Activated CD8-positive, alpha-beta memory T cell treated with anti-CD3 and anti-CD28 coated beads, Interleukin-2, amount 10 ng/mL, durations not matched to agents 7 days and 5 days (primary cell): ENCODE measurements around the gene ANP32A. TPM values are rescaled to one million over a fixed set of nuclear protein-coding genes. Genes with fewer than 3 reads are reported as not detected.

Source experiments
- ATAC-seq: fragments of 150-1000 bp; cut with Tn5 transposase; one replicate; pipeline ENCODE4 v1.10.0; 2021; ENCODE audit warnings: moderate library complexity
- CTCF ChIA-PET: fragments of 350-600 bp; sonication (Branson Sonifier 250); formaldehyde crosslinking; loops from one replicate; lab custom pipeline; 2021; ENCODE audit warnings: antibody characterized with exemption; lab: Charles Lee
- DNase-seq: peaks from one replicate; pipeline ENCODE4 v3.0.0-alpha.2; 2020
- H3K27ac Mint-ChIP-seq: one replicate; pipeline ENCODE4 v1.8.0; 2021; ENCODE audit warnings: mild to moderate bottlenecking, mixed read lengths
- H3K27me3 Mint-ChIP-seq: one replicate; pipeline ENCODE4 v1.8.0; 2021; ENCODE audit warnings: mixed read lengths
- H3K36me3 Mint-ChIP-seq: one replicate; pipeline ENCODE4 v1.8.0; 2021; ENCODE audit warnings: mild to moderate bottlenecking, mixed read lengths
- H3K4me1 Mint-ChIP-seq: one replicate; pipeline ENCODE4 v1.8.0; 2021; ENCODE audit warnings: mixed read lengths
- H3K4me3 Mint-ChIP-seq: one replicate; pipeline ENCODE4 v1.8.0; 2021; ENCODE audit warnings: mild to moderate bottlenecking, moderate library complexity, mixed read lengths
- H3K9me3 Mint-ChIP-seq: one replicate; pipeline ENCODE4 v1.8.0; 2022; ENCODE audit warnings: low read depth, mixed read lengths
- total RNA-seq, 2 experiments: library from RNA; stranded (reverse); gene quantifications; one replicate each; pipeline ENCODE4 v1.2.3, GENCODE V29; 2021

ANP32A gene
- total RNA-seq, 2 experiments from 2014 or later = 196 to 320 TPM

DNA sequence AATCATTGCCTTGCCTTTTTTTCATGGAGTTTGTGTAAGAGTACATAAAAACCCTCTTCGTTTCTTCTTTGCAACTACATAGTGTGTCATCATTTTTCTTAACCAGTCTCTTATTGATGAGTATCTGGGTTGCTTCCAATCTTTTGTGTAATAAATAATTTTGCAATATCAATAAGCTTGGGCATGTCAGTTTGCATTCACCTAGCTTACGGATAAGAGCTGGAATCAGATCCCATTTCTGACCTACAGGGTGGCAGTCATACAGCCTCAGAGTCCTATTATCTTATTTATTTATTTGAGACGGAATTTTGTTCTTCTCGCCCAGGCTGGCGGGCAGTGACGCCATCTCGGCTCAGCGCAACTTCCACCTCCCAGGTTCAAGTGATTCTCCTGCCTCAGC, 18.3 kb downstream of the ANP32A start:
- no peak for ATAC-seq
- Mint-ChIP-seq H3K4me1 (peaks cover 73% of the 10 kb centered on the region), H3K4me3 (no peak overlapping the region), H3K9me3 (no peaks in the 10 kb centered on the region), H3K27ac (no peak overlapping the region), H3K27me3 (no peaks in the 10 kb centered on the region), H3K36me3 (peaks cover 17% of the 10 kb centered on the region)
- no peak for DNase-seq
- CTCF ChIA-PET = no interaction called here

GRCh38 chr15:68801572-68802148, 19.0 kb downstream of the ANP32A start:
- CTCF ChIA-PET = no interaction called here
- Mint-ChIP-seq H3K4me3 (no peak overlapping the region), H3K4me1 (peaks cover 75% of the 10 kb centered on the region), H3K27ac (no peak overlapping the region), H3K36me3 (peaks cover 14% of the 10 kb centered on the region), H3K9me3 (no peaks in the 10 kb centered on the region), H3K27me3 (no peaks in the 10 kb centered on the region)
- DNase-seq (no peak), ATAC-seq (no peak)

- Mint-ChIP-seq H3K27ac (no peak overlapping the region), H3K9me3 (no peaks in the 10 kb centered on the region), H3K27me3 (no peaks in the 10 kb centered on the region), H3K4me3 (no peak overlapping the region), H3K36me3 (peaks cover 14% of the 10 kb centered on the region), H3K4me1 (peaks cover 77% of the 10 kb centered on the region)
- CTCF ChIA-PET = interaction anchor here (1.0 kb wide), 1 partner anchor 28 kb away, joined by 4 read pairs; no protein-coding TSS in a partner anchor
- no peak for ATAC-seq
- DNase-seq = no peak
Measured at GRCh38 chr15:68800875-68801274, 19.8 kb downstream of the ANP32A start.

DNA sequence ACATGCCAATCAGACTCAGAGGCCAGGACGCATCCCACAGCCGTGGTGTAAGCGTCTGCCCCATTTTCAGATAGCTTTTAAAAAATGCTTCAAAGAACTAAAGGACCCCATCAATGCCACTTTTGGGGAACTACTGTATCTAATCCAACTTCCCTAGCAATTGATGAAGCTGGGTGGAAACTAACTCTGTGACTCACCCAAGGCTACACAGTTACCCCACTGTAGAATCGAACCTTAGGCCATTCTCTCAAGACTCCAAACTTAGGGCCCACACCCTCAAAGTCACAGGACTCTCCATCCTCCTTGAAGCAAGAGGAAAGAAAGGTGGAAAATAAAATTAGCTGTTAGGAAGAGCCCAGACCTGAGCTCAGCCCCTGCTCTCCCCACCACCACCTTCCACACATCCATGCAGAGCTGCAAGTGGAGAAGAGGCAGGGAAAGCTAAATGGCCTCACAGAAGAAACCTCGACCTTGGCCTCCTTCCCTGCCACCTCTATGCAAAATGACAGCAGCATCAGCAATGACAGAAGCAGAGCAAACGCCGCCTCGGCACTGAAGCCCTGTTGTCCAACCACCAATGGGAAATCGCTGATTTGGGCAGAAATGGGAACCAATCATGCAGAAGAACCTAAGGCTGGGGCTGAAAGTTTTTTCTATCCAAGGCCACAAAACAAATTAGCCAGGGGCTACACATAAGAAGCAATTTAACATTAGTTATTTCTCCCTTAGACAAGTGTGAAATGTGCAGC, 22.2 kb downstream of the ANP32A start:
- Mint-ChIP-seq H3K27ac (peak overlapping the region; percentile 64), H3K27me3 (no peaks in the 10 kb centered on the region), H3K9me3 (no peaks in the 10 kb centered on the region), H3K4me3 (no peak overlapping the region), H3K36me3 (peaks cover 18% of the 10 kb centered on the region), H3K4me1 (peaks cover 90% of the 10 kb centered on the region)
- CTCF ChIA-PET = interaction anchor here (0.8 to 3.3 kb wide), 5 partner anchors 15 to 77 kb away, joined by 3 to 15 read pairs (median 5); no protein-coding TSS in a partner anchor
- no peak for ATAC-seq
- DNase-seq = no peak

- peak overlapping the region; percentile 54 for H3K4me3 Mint-ChIP-seq
- H3K36me3 Mint-ChIP-seq = peaks cover 17% of the 10 kb centered on the region
- CTCF ChIA-PET = interaction anchor here (0.8 to 3.3 kb wide), 5 partner anchors 14 to 78 kb away, joined by 3 to 15 read pairs (median 5); no protein-coding TSS in a partner anchor
- H3K27ac Mint-ChIP-seq = peak overlapping the region; percentile 93
- peaks cover 93% of the 10 kb centered on the region for H3K4me1 Mint-ChIP-seq
- ATAC-seq (peak; percentile 66), DNase-seq (peak; percentile 72)
- no peaks in the 10 kb centered on the region for H3K27me3 Mint-ChIP-seq
- no peaks in the 10 kb centered on the region for H3K9me3 Mint-ChIP-seq
Measured at GRCh38 chr15:68797599-68798345, 22.9 kb downstream of the ANP32A start.

- DNase-seq = peak; percentile 78
- peak overlapping the region; percentile 54 for H3K4me3 Mint-ChIP-seq
- CTCF ChIA-PET = interaction anchor here (1.7 to 3.3 kb wide), 2 partner anchors 17 to 20 kb away, joined by 5 to 15 read pairs; no protein-coding TSS in a partner anchor
- H3K27ac Mint-ChIP-seq = peak overlapping the region; percentile 93
- peaks cover 17% of the 10 kb centered on the region for H3K36me3 Mint-ChIP-seq
- peak; percentile 52 for ATAC-seq
- no peaks in the 10 kb centered on the region for H3K27me3 Mint-ChIP-seq
- peaks cover 95% of the 10 kb centered on the region for H3K4me1 Mint-ChIP-seq
- H3K9me3 Mint-ChIP-seq = no peaks in the 10 kb centered on the region
Measured at GRCh38 chr15:68797191-68797590, 23.5 kb downstream of the ANP32A start.

DNA sequence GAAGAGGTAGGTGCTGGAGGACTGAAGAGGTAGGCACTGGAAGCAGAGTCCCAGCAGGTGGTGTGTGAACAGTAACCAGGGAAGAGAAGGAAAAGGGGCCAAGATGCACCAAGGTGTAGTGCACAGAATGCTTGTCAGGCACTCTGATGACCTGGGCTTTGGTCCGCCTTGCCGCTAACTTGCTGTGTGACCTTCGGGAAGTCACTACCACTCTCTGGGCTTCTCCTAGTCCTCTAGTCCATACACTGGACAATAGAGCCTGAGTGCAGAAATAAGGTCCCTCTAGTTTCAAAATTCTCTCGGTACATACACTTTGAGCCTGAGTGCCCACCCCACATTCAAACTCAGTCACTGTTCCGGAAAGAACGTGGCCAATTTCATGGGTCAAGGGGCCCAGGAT, 24.1 kb downstream of the ANP32A start:
- peaks cover 17% of the 10 kb centered on the region for H3K36me3 Mint-ChIP-seq
- H3K4me1 Mint-ChIP-seq = peaks cover 95% of the 10 kb centered on the region
- no peak for DNase-seq
- CTCF ChIA-PET = interaction anchor here (1.5 to 3.3 kb wide), 3 partner anchors 18 to 33 kb away, joined by 5 to 15 read pairs (median 12); no protein-coding TSS in a partner anchor
- H3K4me3 Mint-ChIP-seq = no peak overlapping the region
- H3K27ac Mint-ChIP-seq = no peak overlapping the region
- no peaks in the 10 kb centered on the region for H3K27me3 Mint-ChIP-seq
- no peaks in the 10 kb centered on the region for H3K9me3 Mint-ChIP-seq
- no peak for ATAC-seq

DNA sequence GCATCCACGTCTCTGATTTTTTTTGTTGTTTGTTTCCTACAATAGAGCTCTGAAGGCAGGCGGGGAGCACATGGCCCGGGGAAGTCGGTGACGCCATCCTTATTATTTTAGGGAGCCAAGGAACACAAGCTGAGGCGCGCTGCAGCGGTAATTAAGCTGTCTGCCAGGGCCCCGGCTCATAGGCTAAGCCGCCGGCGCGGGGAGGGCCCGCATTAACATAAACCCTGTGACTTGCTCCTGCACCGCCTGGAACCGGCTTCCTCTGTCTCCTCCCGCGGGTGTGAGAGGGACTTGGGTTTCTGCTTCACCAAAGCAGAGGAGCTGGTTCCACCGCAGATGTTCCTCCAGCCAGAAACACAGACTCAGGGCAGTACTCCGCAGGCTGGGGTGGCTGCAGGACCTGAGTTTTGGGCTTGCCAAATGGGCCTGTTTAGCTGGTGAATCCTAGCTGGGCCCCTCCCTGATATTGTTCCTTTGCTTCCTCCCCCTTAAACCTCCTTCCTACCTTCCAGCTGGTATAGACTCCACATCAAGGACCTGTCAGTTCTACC, 25.3 kb downstream of the ANP32A start:
- DNase-seq (peak; percentile 82), ATAC-seq (peak; percentile 57)
- peak overlapping the region; percentile 44 for H3K4me3 Mint-ChIP-seq
- H3K4me1 Mint-ChIP-seq = peaks cover 97% of the 10 kb centered on the region
- H3K27me3 Mint-ChIP-seq = no peaks in the 10 kb centered on the region
- H3K27ac Mint-ChIP-seq = peak overlapping the region; percentile 79
- peaks cover 18% of the 10 kb centered on the region for H3K36me3 Mint-ChIP-seq
- CTCF ChIA-PET = interaction anchor here (1.1 to 3.0 kb wide), 12 partner anchors 12 to 80 kb away, joined by 3 to 40 read pairs (median 6); no protein-coding TSS in a partner anchor
- H3K9me3 Mint-ChIP-seq = no peaks in the 10 kb centered on the region

- Mint-ChIP-seq H3K27ac (peak overlapping the region; percentile 79), H3K4me1 (peaks cover 97% of the 10 kb centered on the region), H3K9me3 (no peaks in the 10 kb centered on the region), H3K36me3 (peaks cover 15% of the 10 kb centered on the region), H3K4me3 (peak overlapping the region; percentile 44), H3K27me3 (no peaks in the 10 kb centered on the region)
- DNase-seq (no peak), ATAC-seq (no peak)
- CTCF ChIA-PET = interaction anchor here (0.8 to 3.0 kb wide), 14 partner anchors 12 to 235 kb away, joined by 3 to 40 read pairs (median 5); no protein-coding TSS in a partner anchor
Measured at GRCh38 chr15:68794863-68795262, 25.8 kb downstream of the ANP32A start.

DNA sequence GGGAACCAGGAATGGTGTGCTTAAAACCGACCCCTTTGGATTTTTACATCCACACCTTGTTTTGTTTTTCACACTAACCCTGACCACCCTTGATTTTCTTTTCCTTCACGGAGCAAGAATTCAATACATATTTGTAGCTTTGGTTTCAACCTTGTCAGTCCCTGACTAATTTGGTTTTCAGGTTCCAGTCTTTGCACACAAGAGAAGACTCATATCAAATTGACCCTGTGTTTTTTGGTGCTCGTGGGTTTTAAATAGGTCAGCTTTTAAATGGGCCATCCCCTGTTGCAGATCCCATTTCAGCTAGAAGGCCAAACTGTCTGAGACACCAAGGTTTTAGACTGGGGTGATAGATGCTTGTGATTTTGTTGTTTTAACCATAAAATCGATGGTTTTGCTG, 26.4 kb downstream of the ANP32A start:
- no peak for DNase-seq
- H3K9me3 Mint-ChIP-seq = no peaks in the 10 kb centered on the region
- ATAC-seq = no peak
- peaks cover 97% of the 10 kb centered on the region for H3K4me1 Mint-ChIP-seq
- CTCF ChIA-PET = interaction anchor here (0.6 to 3.0 kb wide), 13 partner anchors 11 to 235 kb away, joined by 3 to 40 read pairs (median 5); no protein-coding TSS in a partner anchor
- peak overlapping the region; percentile 44 for H3K4me3 Mint-ChIP-seq
- peaks cover 12% of the 10 kb centered on the region for H3K36me3 Mint-ChIP-seq
- peak overlapping the region; percentile 79 for H3K27ac Mint-ChIP-seq
- no peaks in the 10 kb centered on the region for H3K27me3 Mint-ChIP-seq

DNA sequence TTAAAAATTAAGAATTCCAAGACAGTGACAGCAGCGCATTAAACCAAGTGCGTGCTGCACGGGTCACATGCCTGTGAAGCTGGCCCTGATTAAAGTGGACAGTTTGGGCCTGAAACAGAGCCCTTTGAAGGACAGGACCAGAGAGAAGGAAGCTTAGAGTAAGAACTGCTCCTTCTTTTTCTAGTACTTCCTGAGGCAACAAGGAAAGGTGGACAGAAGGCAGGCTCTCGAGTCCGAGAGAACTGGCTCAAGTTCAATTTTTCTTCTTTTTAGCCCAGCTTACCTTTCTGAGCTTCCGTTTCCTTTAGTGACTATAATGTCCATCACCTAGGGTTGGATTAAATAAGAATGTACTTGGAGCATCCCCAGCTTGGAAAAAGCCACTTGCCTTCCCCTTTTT, 26.9 kb downstream of the ANP32A start:
- H3K4me1 Mint-ChIP-seq = peaks cover 96% of the 10 kb centered on the region
- CTCF ChIA-PET = interaction anchor here (0.6 to 3.0 kb wide), 6 partner anchors 11 to 209 kb away, joined by 3 to 40 read pairs (median 6); no protein-coding TSS in a partner anchor
- no peaks in the 10 kb centered on the region for H3K27me3 Mint-ChIP-seq
- ATAC-seq (no peak), DNase-seq (no peak)
- H3K4me3 Mint-ChIP-seq = no peak overlapping the region
- H3K9me3 Mint-ChIP-seq = no peaks in the 10 kb centered on the region
- no peak overlapping the region for H3K27ac Mint-ChIP-seq
- H3K36me3 Mint-ChIP-seq = peaks cover 8% of the 10 kb centered on the region

- Mint-ChIP-seq H3K27ac (peak overlapping the region; percentile 27), H3K36me3 (peaks cover 8% of the 10 kb centered on the region), H3K4me1 (peaks cover 95% of the 10 kb centered on the region), H3K27me3 (no peaks in the 10 kb centered on the region), H3K4me3 (no peak overlapping the region), H3K9me3 (no peaks in the 10 kb centered on the region)
- no peak for ATAC-seq
- DNase-seq = no peak
- CTCF ChIA-PET = interaction anchor here (1.3 to 3.0 kb wide), 5 partner anchors 10 to 32 kb away, joined by 3 to 40 read pairs (median 5); no protein-coding TSS in a partner anchor
Measured at GRCh38 chr15:68792901-68793766, 27.6 kb downstream of the ANP32A start.
